PC-3 (cell line): ENCODE measurements around the gene SCGB1A1. TPM values are rescaled to one million over a fixed set of nuclear protein-coding genes. Genes with fewer than 3 reads are reported as not detected.
A peak's percentile ranks its signal among the peaks of the same experiment; 100 is the strongest.

Source experiments
- ATAC-seq: fragments of 200-7000 bp; cut with Tn5 transposase; 2 replicates; pipeline ENCODE4 v1.9.1; 2020; ENCODE audit warnings: mild to moderate bottlenecking, moderate library complexity
- BruUV-seq: library from RNA; stranded (reverse); fragments of 400-500 nt; replicated peaks from 2 replicates; lab custom pipeline; 2021; lab: Mats Ljungman, UMichigan
- CTCF ChIA-PET: fragments of 300-600 bp; sonication (Branson Sonifier 250); formaldehyde crosslinking; loops from one replicate; lab custom pipeline; 2022; ENCODE audit warnings: antibody characterized with exemption; lab: Charles Lee
- POLR2A ChIA-PET: fragments of 300-600 bp; sonication (Branson Sonifier 250); formaldehyde crosslinking; loops from one replicate; lab custom pipeline; 2022; ENCODE audit warnings: antibody characterized with exemption; ENCODE audit not compliant: unreplicated experiment; lab: Charles Lee
- DNase-seq: peaks from one replicate; pipeline ENCODE4 v3.0.0-alpha.2; 2015
- H2AFZ ChIP-seq: fragments of 300-600 bp; sonication (generic); 2 replicates; pipeline ENCODE4 v1.6.0; 2016; ENCODE audit warnings: antibody characterized with exemption, low read length
- H3F3A ChIP-seq: fragments of 300-600 bp; sonication (generic); one replicate; pipeline ENCODE4 v1.6.0; 2017; ENCODE audit warnings: antibody characterized with exemption, low read length, control low read depth, mild to moderate bottlenecking; ENCODE audit not compliant: unreplicated experiment
- H3K27ac ChIP-seq: fragments of 300-600 bp; sonication (generic); 2 replicates; pipeline ENCODE4 v1.5.1; 2016; ENCODE audit warnings: mild to moderate bottlenecking, low read length
- H3K27me3 ChIP-seq: fragments of 300-600 bp; sonication (generic); 2 replicates; pipeline ENCODE4 v1.6.1; 2016; ENCODE audit warnings: low read length, mixed read lengths
- H3K36me3 ChIP-seq: fragments of 300-600 bp; sonication (generic); 2 replicates; pipeline ENCODE4 v1.6.1; 2016; ENCODE audit warnings: low read depth, mixed run types, low read length, mixed read lengths
- H3K4me1 ChIP-seq: fragments of 300-600 bp; sonication (generic); 2 replicates; pipeline ENCODE4 v1.5.1; 2016; ENCODE audit warnings: low read length; ENCODE audit not compliant: insufficient read depth
- H3K4me2 ChIP-seq: fragments of 300-600 bp; sonication (generic); 2 replicates; pipeline ENCODE4 v1.6.0; 2016; ENCODE audit warnings: low read length
- H3K4me3 ChIP-seq: fragments of 300-600 bp; sonication (generic); 2 replicates; pipeline ENCODE4 v1.5.1; 2016; ENCODE audit warnings: mild to moderate bottlenecking, low read length, mixed read lengths
- H3K79me2 ChIP-seq: fragments of 300-600 bp; sonication (generic); 2 replicates; pipeline ENCODE4 v1.6.1; 2017; ENCODE audit warnings: low read length, mixed read lengths
- H3K9ac ChIP-seq: fragments of 300-600 bp; sonication (generic); 2 replicates; pipeline ENCODE4 v1.6.0; 2016; ENCODE audit warnings: mild to moderate bottlenecking, low read length
- H3K9me2 ChIP-seq: fragments of 300-600 bp; sonication (generic); replicated peaks from 2 replicates; pipeline ENCODE4 v1.6.1; 2016; ENCODE audit warnings: mixed run types, low read length, mixed read lengths
- H3K9me3 ChIP-seq: fragments of 300-600 bp; sonication (generic); 2 replicates; pipeline ENCODE4 v1.6.1; 2016; ENCODE audit warnings: low read length, mixed read lengths
- H4K20me1 ChIP-seq: fragments of 300-600 bp; sonication (generic); 2 replicates; pipeline ENCODE4 v1.6.1; 2016; ENCODE audit warnings: low read length, mixed read lengths
- CTCF ChIP-seq: fragments of 300-600 bp; sonication (generic); conservative IDR thresholded peaks from 2 replicates; pipeline ENCODE4 v1.5.1; 2017; ENCODE audit warnings: antibody characterized with exemption, low read depth, mild to moderate bottlenecking, low read length
- EZH2 ChIP-seq: fragments of 300-600 bp; sonication (generic); IDR thresholded peaks from one replicate; pipeline ENCODE4 v1.6.1; 2017; ENCODE audit warnings: antibody characterized with exemption, mild to moderate bottlenecking, low read length; ENCODE audit not compliant: unreplicated experiment
- EZH2phosphoT487 ChIP-seq: fragments of 300-600 bp; sonication (generic); IDR thresholded peaks from 2 replicates; pipeline ENCODE4 v1.6.1; 2018; ENCODE audit warnings: mild to moderate bottlenecking, antibody characterized with exemption, low read length, borderline replicate concordance
- intact Hi-C: fragments of 100-400 bp; cut with micrococcal nuclease; formaldehyde crosslinking; loops from 2 replicates; pipeline ENCODE4 v1.9.0; 2023
- total RNA-seq: library from RNA; depleted of rRNA; stranded (reverse); fragments of >200 nt; gene quantifications from 2 replicates; pipeline ENCODE4 v1.2.3, GENCODE V29; 2014

The SCGB1A1 gene
- total RNA-seq, 1 experiment from 2014 or later = not detected

DNA sequence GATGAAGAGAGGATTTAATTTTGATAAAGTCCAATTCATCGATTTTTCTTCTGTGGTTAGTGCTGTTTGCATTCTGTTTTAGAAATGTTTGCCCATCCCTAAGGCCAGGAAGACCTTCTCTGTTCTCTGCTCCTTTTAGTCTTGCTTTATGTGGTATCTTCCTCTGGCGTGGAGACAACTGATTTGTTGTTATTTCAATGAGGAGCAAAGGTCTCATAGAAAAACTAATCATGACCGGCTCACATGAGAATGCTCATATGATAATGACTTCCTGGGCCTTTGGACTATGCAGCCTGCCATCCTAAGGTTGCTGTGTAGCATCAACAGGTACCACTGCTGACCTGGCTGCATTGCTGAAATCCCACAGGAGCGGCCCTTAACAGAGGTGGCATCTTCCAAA lies 19.8 kb downstream of the SCGB1A1 start:
- DNase-seq (no peak), ATAC-seq (no peak)
- H3K9ac ChIP-seq = no peak overlapping the region
- H4K20me1 ChIP-seq = no peaks in the 10 kb centered on the region
- TF ChIP-seq EZH2phosphoT487 = no peak
- no peak for TF ChIP-seq CTCF
- TF ChIP-seq EZH2 = no peak
- H3K27me3 ChIP-seq = no peaks in the 10 kb centered on the region
- H3K9me2 ChIP-seq = no peaks in the 10 kb centered on the region
- H3K9me3 ChIP-seq = no peaks in the 10 kb centered on the region
- POLR2A ChIA-PET = interaction anchor here (0.7 kb wide), 1 partner anchor 114 kb away, joined by 4 read pairs; no protein-coding TSS in a partner anchor
- H3K79me2 ChIP-seq = no peaks in the 10 kb centered on the region
- H3K36me3 ChIP-seq = no peaks in the 10 kb centered on the region
- intact Hi-C loops = no loop called here
- no TSS peak for BruUV-seq
- no peak overlapping the region for H3K4me3 ChIP-seq
- H3F3A ChIP-seq = no peaks in the 10 kb centered on the region
- H2AFZ ChIP-seq = no peak overlapping the region
- no peak overlapping the region for H3K4me2 ChIP-seq
- H3K4me1 ChIP-seq = peaks cover 11% of the 10 kb centered on the region
- H3K27ac ChIP-seq = no peak overlapping the region
- CTCF ChIA-PET = interaction anchor here (0.7 kb wide), 1 partner anchor 10 kb away, joined by 19 read pairs; no protein-coding TSS in a partner anchor

DNA sequence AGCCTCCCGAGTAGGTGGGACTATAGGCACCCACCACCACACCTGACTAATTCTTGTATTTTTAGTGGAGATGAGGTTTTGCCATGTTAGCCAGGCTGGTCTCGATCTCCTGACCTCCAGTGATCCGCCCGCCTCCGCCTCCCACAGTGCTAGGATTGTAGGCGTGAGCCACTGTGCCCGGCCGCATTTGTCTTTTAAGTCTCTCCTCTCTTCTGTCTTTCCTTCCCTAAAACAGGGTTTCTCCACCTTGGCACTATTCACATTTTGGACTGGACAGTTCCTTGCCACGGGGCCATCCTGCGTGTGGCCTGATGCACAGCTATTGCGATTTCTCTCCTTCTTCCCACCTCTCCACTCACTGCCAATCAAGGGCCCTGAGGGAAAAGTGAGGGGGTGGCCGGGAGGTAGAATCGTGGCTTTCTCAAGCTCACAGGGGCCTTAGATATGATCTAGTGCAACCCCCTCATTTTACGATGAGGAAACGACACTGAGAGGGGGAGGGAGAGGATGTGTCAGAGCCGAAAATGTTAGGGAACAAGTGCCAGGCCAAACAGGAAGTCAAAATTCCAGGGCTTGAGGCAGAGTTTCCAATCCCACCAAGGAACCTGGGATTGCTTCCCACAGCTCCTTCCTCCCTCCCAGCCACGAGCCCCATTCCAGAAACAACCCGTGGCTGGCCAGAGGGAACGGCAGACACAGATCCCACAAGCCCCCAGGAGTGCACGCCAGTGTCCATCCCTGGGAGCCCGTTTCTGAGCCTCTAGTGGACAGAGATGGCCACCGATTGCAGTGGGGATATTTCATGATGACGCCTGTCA lies 21.2 kb downstream of the SCGB1A1 start:
- ChIA-PET POLR2A (no interaction called here), CTCF (interaction anchor here (0.6 kb wide), 2 partner anchors 45 to 818 kb away, joined by 5 to 7 read pairs; no protein-coding TSS in a partner anchor)
- no peaks in the 10 kb centered on the region for H3K36me3 ChIP-seq
- no peaks in the 10 kb centered on the region for H3K79me2 ChIP-seq
- no peaks in the 10 kb centered on the region for H3K9me3 ChIP-seq
- H3F3A ChIP-seq = no peaks in the 10 kb centered on the region
- H3K4me3 ChIP-seq = peak overlapping the region; percentile 13; the same call in 1 of the 2 replicates
- peak overlapping the region; percentile 32 for H3K9ac ChIP-seq
- TF ChIP-seq EZH2phosphoT487 (no peak), EZH2 (no peak), CTCF (0 out of 2 replicates have a peak, but pooled peaks have one; percentile 10)
- H3K4me2 ChIP-seq = peak overlapping the region; percentile 56
- no peaks in the 10 kb centered on the region for H3K27me3 ChIP-seq
- H3K4me1 ChIP-seq = peaks cover 18% of the 10 kb centered on the region
- BruUV-seq = no TSS peak
- DNase-seq (peak; percentile 56), ATAC-seq (peak; percentile 60)
- peak overlapping the region; percentile 92 for H2AFZ ChIP-seq
- H3K9me2 ChIP-seq = no peaks in the 10 kb centered on the region
- intact Hi-C loops = no loop called here
- no peaks in the 10 kb centered on the region for H4K20me1 ChIP-seq
- peak overlapping the region; percentile 39 for H3K27ac ChIP-seq
